Measurements from ENCODE around the gene PRSS12.

DNA sequence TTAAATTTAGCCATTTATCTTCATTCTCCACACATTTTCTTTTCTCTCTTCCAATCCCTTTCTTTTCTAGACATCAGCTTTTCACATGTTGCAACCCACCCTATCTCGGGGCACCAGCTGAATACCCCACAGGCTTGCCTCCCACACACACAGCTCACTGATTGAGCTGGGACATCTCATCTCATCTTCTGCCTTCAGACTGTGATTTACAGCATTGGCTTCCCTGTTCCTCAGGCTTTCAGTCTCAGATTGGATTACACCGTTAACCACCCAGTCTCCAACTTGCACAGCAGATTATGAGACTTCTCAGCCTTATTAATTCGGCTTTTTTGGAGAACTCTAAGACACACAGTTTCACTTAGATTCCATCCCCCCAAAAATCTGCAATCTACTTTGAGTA is 93.7 kb downstream of the PRSS12 start:
- TF ChIP-seq, protein P1, sequence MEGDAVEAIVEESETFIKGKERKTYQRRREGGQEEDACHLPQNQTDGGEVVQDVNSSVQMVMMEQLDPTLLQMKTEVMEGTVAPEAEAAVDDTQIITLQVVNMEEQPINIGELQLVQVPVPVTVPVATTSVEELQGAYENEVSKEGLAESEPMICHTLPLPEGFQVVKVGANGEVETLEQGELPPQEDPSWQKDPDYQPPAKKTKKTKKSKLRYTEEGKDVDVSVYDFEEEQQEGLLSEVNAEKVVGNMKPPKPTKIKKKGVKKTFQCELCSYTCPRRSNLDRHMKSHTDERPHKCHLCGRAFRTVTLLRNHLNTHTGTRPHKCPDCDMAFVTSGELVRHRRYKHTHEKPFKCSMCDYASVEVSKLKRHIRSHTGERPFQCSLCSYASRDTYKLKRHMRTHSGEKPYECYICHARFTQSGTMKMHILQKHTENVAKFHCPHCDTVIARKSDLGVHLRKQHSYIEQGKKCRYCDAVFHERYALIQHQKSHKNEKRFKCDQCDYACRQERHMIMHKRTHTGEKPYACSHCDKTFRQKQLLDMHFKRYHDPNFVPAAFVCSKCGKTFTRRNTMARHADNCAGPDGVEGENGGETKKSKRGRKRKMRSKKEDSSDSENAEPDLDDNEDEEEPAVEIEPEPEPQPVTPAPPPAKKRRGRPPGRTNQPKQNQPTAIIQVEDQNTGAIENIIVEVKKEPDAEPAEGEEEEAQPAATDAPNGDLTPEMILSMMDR (IDR thresholded peaks at IDR 0.05) = no peak
- no peak for TF ChIP-seq POLR2A (IDR thresholded peaks at IDR 0.05)

Measured in ovary (tissue), 3 donors.